B cell (primary cell): ENCODE results near the gene VPS39. TPM values are rescaled to one million over a fixed set of nuclear protein-coding genes. Genes with fewer than 3 reads are reported as not detected.
A peak's percentile ranks its signal among the peaks of the same experiment; 100 is the strongest.

ENCODE experiments used
- ATAC-seq: fragments of 200-7000 bp; cut with Tn5 transposase; one replicate; pipeline ENCODE4 v1.10.0; 2021; ENCODE audit warnings: low read depth, mild to moderate bottlenecking, moderate number of reproducible peaks, moderate library complexity
- CTCF ChIA-PET: fragments of 350-600 bp; sonication (Branson Sonifier 250); formaldehyde crosslinking; loops from one replicate; lab custom pipeline; 2021; ENCODE audit warnings: antibody characterized with exemption, inconsistent platforms; lab: Charles Lee
- POLR2A ChIA-PET: fragments of 350-600 bp; sonication (Branson Sonifier 250); formaldehyde crosslinking; loops from one replicate; lab custom pipeline; 2021; ENCODE audit warnings: antibody characterized with exemption; lab: Charles Lee
- DNase-seq: peaks from one replicate; pipeline ENCODE4 v3.0.0; 2013
- H2AFZ ChIP-seq: 2 replicates; pipeline ENCODE4 v1.6.1; 2012; ENCODE audit warnings: mild to moderate bottlenecking, low read depth, low read length; ENCODE audit not compliant: insufficient read depth, poor library complexity, severe bottlenecking
- H3K27ac ChIP-seq, 2 donors: 1 replicate in 1 of 2; 2 replicates in 1 of 2; pipeline ENCODE4 v1.5.1; 2012 to 2013; ENCODE audit warnings: low read length in 2 of 2, mild to moderate bottlenecking in 2 of 2, moderate library complexity in 1 of 2
- H3K27me3 ChIP-seq, 4 experiments: fragments of 200-600 bp in 1 of 4; sonication (generic) in 1 of 4; replicated peaks in 1 of 4; 1 replicate in 2 of 4; 2 replicates in 2 of 4; pipeline versions ENCODE4 v1.6.1 to v1.7.0; 2013 to 2016; ENCODE audit warnings: low read length in 3 of 4, mild to moderate bottlenecking in 2 of 4, mixed read lengths in 1 of 4, moderate library complexity in 1 of 4; ENCODE audit not compliant: insufficient read depth in 4 of 4, control insufficient read depth in 3 of 4; ENCODE audit errors: control extremely low read depth in 1 of 4
- H3K36me3 ChIP-seq, 2 experiments: replicated peaks in 1 of 2; 1 replicate in 1 of 2; 2 replicates in 1 of 2; pipeline versions ENCODE4 v1.6.1 to v1.7.1; 2013; ENCODE audit warnings: low read length in 1 of 2; ENCODE audit not compliant: insufficient read depth in 2 of 2, control insufficient read depth in 1 of 2; ENCODE audit errors: control extremely low read depth in 1 of 2, extremely low read depth in 1 of 2
- H3K4me1 ChIP-seq, 2 donors: fragments of 200-600 bp in 1 of 2; sonication (generic) in 1 of 2; 1 replicate in 1 of 2; 2 replicates in 1 of 2; pipeline versions ENCODE4 v1.5.1 to v1.6.1; 2013 to 2017; ENCODE audit warnings: low read length in 2 of 2; ENCODE audit not compliant: control insufficient read depth in 2 of 2, insufficient read depth in 2 of 2
- H3K4me2 ChIP-seq: replicated peaks from 2 replicates; pipeline ENCODE3; 2012; ENCODE audit warnings: mild to moderate bottlenecking, low read depth, low read length; ENCODE audit not compliant: poor library complexity, severe bottlenecking
- H3K4me3 ChIP-seq, 5 experiments: fragments of 200-600 bp in 1 of 5; sonication (generic) in 1 of 5; 1 replicate in 3 of 5; 2 replicates in 2 of 5; pipeline versions ENCODE4 v1.5.1 to v1.7.0; 2011 to 2016; ENCODE audit warnings: low read length in 4 of 5, mild to moderate bottlenecking in 4 of 5, low read depth in 2 of 5, control low read depth in 1 of 5, moderate library complexity in 1 of 5; ENCODE audit not compliant: insufficient read depth in 1 of 5; ENCODE audit errors: control extremely low read depth in 1 of 5, extremely low read depth in 1 of 5
- H3K79me2 ChIP-seq: fragments of 200-600 bp; sonication (generic); one replicate; pipeline ENCODE4 v1.6.0; 2016; ENCODE audit warnings: low read length; ENCODE audit not compliant: control insufficient read depth, insufficient read depth
- H3K9ac ChIP-seq: fragments of 200-600 bp; sonication (generic); 2 replicates; pipeline ENCODE4 v1.6.1; 2017; ENCODE audit warnings: mild to moderate bottlenecking, low read length, moderate library complexity
- H3K9me3 ChIP-seq, 3 donors: one replicate each; pipeline versions ENCODE4 v1.6.1 to v1.7.1; 2013; ENCODE audit warnings: low read length in 2 of 3; ENCODE audit not compliant: control insufficient read depth in 2 of 3, insufficient read depth in 1 of 3; ENCODE audit errors: control extremely low read depth in 1 of 3
- H4K20me1 ChIP-seq: 2 replicates; pipeline ENCODE4 v1.6.0; 2012; ENCODE audit warnings: mild to moderate bottlenecking, low read length; ENCODE audit not compliant: insufficient read depth, control insufficient read depth, poor library complexity, severe bottlenecking
- H3K27ac Mint-ChIP-seq: one replicate; pipeline ENCODE4 v1.8.0; 2021; ENCODE audit warnings: mixed read lengths
- H3K27me3 Mint-ChIP-seq: one replicate; pipeline ENCODE4 v1.8.0; 2021; ENCODE audit warnings: mixed read lengths
- H3K4me1 Mint-ChIP-seq: one replicate; pipeline ENCODE4 v1.8.0; 2021; ENCODE audit warnings: mixed read lengths
- H3K4me3 Mint-ChIP-seq: one replicate; pipeline ENCODE4 v1.8.0; 2021; ENCODE audit warnings: mixed read lengths
- H3K9me3 Mint-ChIP-seq: one replicate; pipeline ENCODE4 v1.8.0; 2022; ENCODE audit warnings: mixed read lengths; ENCODE audit not compliant: insufficient read depth
- CTCF ChIP-seq: fragments of 200-600 bp; IDR thresholded peaks from one replicate; pipeline ENCODE4 v1.8.0; 2022; ENCODE audit warnings: antibody characterized with exemption, mild to moderate bottlenecking
- EZH2 ChIP-seq: IDR thresholded peaks from 2 replicates; pipeline ENCODE4 v1.6.1; 2012; ENCODE audit warnings: borderline replicate concordance, low read depth, mild to moderate bottlenecking, moderate library complexity, low read length; ENCODE audit not compliant: insufficient read depth, poor library complexity, severe bottlenecking
- WGBS: methylation state at CpG from one replicate; pipeline ENCODE4 v1.1.5; 2013; ENCODE audit warnings: missing lambda C conversion rate; ENCODE audit not compliant: insufficient coverage; 5-methylcytosine and 5-hydroxymethylcytosine counted together
- intact Hi-C: fragments of 100-400 bp; cut with micrococcal nuclease; formaldehyde crosslinking; loops from one replicate; pipeline ENCODE4 v1.10.0; 2022
- polyA plus RNA-seq: library from polyadenylated mRNA; depleted of rRNA; stranded (reverse); fragments of >200 nt; gene quantifications from 2 replicates; pipeline ENCODE4 v1.2.3, GENCODE V29; 2012
- total RNA-seq, 2 donors: library from RNA; stranded (reverse); fragments of 120-200 nt in 1 of 2; gene quantifications; 1 replicate in 1 of 2; 2 replicates in 1 of 2; pipeline versions ENCODE4 v1.2.3 to v1.2.4, GENCODE V29; 2013 to 2022

Gene VPS39
- total and polyA plus RNA-seq, 2 donors (not counting 1 experiment from before 2014, with no cell fraction given): 82.8 to 145 TPM

GRCh38 chr15:42137461-42138261 is 70.4 kb downstream of the VPS39 start:
- peak; percentile 43 for DNase-seq
- 77% methylated on average over 7 of the region's 11 CpGs for WGBS
- H3K9me3 Mint-ChIP-seq: no peaks in the 10 kb centered on the region
- Histone ChIP-seq H3K36me3 (no peaks in the 10 kb centered on the region), H3K4me3 (no peak overlapping the region), H3K4me1 (no peaks in the 10 kb centered on the region), H3K9ac (no peak overlapping the region), H3K9me3 (no peaks in the 10 kb centered on the region), H3K79me2 (no peaks in the 10 kb centered on the region), H3K27me3 (no peaks in the 10 kb centered on the region), H3K4me2 (no peak overlapping the region), H4K20me1 (no peaks in the 10 kb centered on the region), H2AFZ (no peak overlapping the region), H3K27ac (no peak overlapping the region)
- CTCF ChIA-PET: interaction anchor here (0.8 to 2.0 kb wide), 6 partner anchors 10 to 148 kb away, joined by 3 to 8 read pairs (median 4); no protein-coding TSS in a partner anchor
- H3K27ac Mint-ChIP-seq: no peak overlapping the region
- intact Hi-C loops: no loop called here
- H3K27me3 Mint-ChIP-seq: peaks cover 4% of the 10 kb centered on the region
- ATAC-seq: no peak
- no peaks in the 10 kb centered on the region for H3K4me1 Mint-ChIP-seq
- POLR2A ChIA-PET: no interaction called here
- TF ChIP-seq EZH2 (no peak), CTCF (peak; percentile 66)
- H3K4me3 Mint-ChIP-seq: no peak overlapping the region

GRCh38 chr15:42136513-42136912 is 71.6 kb downstream of the VPS39 start:
- no peaks in the 10 kb centered on the region for H3K79me2 ChIP-seq
- no peak overlapping the region for H3K27ac ChIP-seq
- no peak overlapping the region for H2AFZ ChIP-seq
- no peaks in the 10 kb centered on the region for H3K4me1 ChIP-seq
- intact Hi-C loops: no loop called here
- ATAC-seq (no peak), DNase-seq (no peak)
- H3K36me3 ChIP-seq: no peaks in the 10 kb centered on the region
- POLR2A ChIA-PET: no interaction called here
- Mint-ChIP-seq H3K9me3 (no peaks in the 10 kb centered on the region), H3K4me3 (no peak overlapping the region), H3K4me1 (no peaks in the 10 kb centered on the region), H3K27ac (no peak overlapping the region), H3K27me3 (peaks cover 5% of the 10 kb centered on the region)
- H3K9me3 ChIP-seq: no peaks in the 10 kb centered on the region
- peaks cover 0 to 4% (median 0%) of the 10 kb centered on the region in 4 experiments for H3K27me3 ChIP-seq
- no peak overlapping the region for H3K9ac ChIP-seq
- WGBS: no CpG with 5 or more reads among the region's 11 CpGs
- CTCF ChIA-PET: interaction anchor here (0.8 to 1.4 kb wide), 3 partner anchors 12 to 147 kb away, joined by 3 to 4 read pairs (median 4); no protein-coding TSS in a partner anchor
- no peak overlapping the region for H3K4me3 ChIP-seq
- H4K20me1 ChIP-seq: no peaks in the 10 kb centered on the region
- TF ChIP-seq CTCF (no peak), EZH2 (no peak)
- no peak overlapping the region for H3K4me2 ChIP-seq
